VCaP (cell line): ENCODE results near the gene ITPRIPL2.
A peak's percentile ranks its signal among the peaks of the same experiment; 100 is the strongest.

Source experiments
- H3K27ac ChIP-seq: fragments of 450-650 bp; 2 replicates; pipeline ENCODE4 v1.5.1; 2017
- CTCF ChIP-seq: fragments of 450-650 bp; conservative IDR thresholded peaks from 2 replicates; pipeline ENCODE4 v1.5.1; 2017; ENCODE audit warnings: mild to moderate bottlenecking, moderate library complexity

Gene ITPRIPL2

GRCh38 chr16:19148189-19148588 is 34.4 kb downstream of the ITPRIPL2 start:
- TF ChIP-seq CTCF: no peak
- no peak overlapping the region for H3K27ac ChIP-seq

- no peak overlapping the region for H3K27ac ChIP-seq
- TF ChIP-seq CTCF: no peak
These were observed 37.5 kb downstream of the ITPRIPL2 start for GRCh38 chr16:19151310-19151709.

- no peak overlapping the region for H3K27ac ChIP-seq
- TF ChIP-seq CTCF: no peak
These were observed 38.3 kb downstream of the ITPRIPL2 start for GRCh38 chr16:19152042-19152441.

GRCh38 chr16:19153876-19154275 is 40.1 kb downstream of the ITPRIPL2 start:
- TF ChIP-seq CTCF: no peak
- no peak overlapping the region for H3K27ac ChIP-seq

- TF ChIP-seq CTCF: no peak
- no peak overlapping the region for H3K27ac ChIP-seq
These were observed 48.3 kb downstream of the ITPRIPL2 start for GRCh38 chr16:19162085-19162484.

- no peak for TF ChIP-seq CTCF
- H3K27ac ChIP-seq: no peak overlapping the region
These were observed 49.5 kb downstream of the ITPRIPL2 start for GRCh38 chr16:19163215-19163614.

- peak overlapping the region; percentile 31 for H3K27ac ChIP-seq
- no peak for TF ChIP-seq CTCF
These were observed 50.5 kb downstream of the ITPRIPL2 start for GRCh38 chr16:19164285-19164684.

- no peak for TF ChIP-seq CTCF
- no peak overlapping the region for H3K27ac ChIP-seq
These were observed 51.3 kb downstream of the ITPRIPL2 start for GRCh38 chr16:19165101-19165500.
